Astrocyte of the hippocampus (primary cell): Measurements from ENCODE around the gene PRDM5.

ENCODE experiments used
- DNase-seq: peaks from one replicate; pipeline ENCODE4 v3.0.0; 2011; ENCODE audit warnings: low read depth, low spot score

The PRDM5 gene

GRCh38 chr4:120903419-120903818, 19.1 kb downstream of the PRDM5 start:
- DNase-seq = no peak

- no peak for DNase-seq
These were observed 19.6 kb downstream of the PRDM5 start for GRCh38 chr4:120902925-120903324.

GRCh38 chr4:120901731-120902130, 20.8 kb downstream of the PRDM5 start:
- DNase-seq = no peak

- DNase-seq = no peak
These were observed 24.4 kb downstream of the PRDM5 start for GRCh38 chr4:120897981-120898719.

DNA sequence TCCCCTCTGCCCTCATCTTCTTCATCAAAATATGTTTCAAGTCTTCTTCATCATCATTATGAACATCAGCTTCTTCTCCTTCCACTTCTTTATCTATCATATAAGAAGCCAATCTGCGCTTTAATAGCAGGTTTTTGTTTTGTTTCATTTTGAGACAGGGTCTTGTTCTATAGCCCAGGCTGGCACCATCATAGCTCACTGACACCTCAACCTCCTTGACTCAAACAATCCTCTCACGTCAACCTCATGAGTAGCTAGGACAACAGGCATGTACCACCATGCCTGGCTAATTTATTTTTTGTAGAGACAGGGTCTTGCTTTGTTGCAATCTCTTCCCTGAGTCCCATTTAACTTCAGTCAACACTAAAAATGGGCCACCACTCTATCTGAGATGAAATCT, 27.0 kb downstream of the PRDM5 start:
- DNase-seq = no peak

DNA sequence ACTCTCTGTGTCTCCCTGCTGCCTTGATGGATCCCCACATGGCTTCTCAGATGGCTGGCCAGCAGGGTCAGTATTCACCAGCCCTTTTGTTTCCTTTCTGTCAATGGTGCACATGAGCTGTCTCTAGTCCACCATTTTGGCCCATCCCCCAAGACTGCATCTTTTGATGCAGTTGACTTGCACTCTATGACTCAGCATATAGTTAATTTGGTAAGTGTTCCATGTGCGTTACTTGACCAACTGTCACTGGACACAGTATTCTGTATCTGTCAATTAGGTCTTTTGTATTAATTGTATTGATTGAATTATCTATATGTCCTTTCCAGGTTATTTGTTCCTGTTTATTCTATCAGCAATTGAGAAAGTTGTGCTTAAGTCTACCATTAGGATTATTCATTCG, 29.2 kb downstream of the PRDM5 start:
- DNase-seq = no peak

GRCh38 chr4:120886191-120886590, 36.3 kb downstream of the PRDM5 start:
- DNase-seq = no peak

GRCh38 chr4:120881846-120882245, 40.7 kb downstream of the PRDM5 start:
- DNase-seq = no peak

DNA sequence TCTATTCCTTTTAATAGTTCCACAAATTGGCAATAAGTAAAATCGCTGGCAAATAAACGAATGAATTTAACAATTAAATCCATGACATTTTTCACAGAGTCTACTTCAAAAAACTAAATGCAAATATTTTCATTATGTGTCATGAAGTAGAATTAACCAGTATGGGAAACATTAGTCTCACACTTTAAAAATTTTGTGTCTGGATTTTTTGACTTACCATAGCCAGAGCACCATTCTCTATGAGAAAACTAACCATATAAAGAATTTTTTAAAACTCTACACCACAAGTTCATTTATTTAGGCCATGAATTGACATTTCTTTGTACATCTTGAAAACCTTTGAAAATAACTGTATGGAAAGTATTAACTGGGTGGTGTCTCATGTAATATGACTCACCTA, 41.2 kb downstream of the PRDM5 start:
- DNase-seq = no peak

- DNase-seq = no peak
These were observed 45.5 kb downstream of the PRDM5 start for GRCh38 chr4:120877021-120877420.

DNA sequence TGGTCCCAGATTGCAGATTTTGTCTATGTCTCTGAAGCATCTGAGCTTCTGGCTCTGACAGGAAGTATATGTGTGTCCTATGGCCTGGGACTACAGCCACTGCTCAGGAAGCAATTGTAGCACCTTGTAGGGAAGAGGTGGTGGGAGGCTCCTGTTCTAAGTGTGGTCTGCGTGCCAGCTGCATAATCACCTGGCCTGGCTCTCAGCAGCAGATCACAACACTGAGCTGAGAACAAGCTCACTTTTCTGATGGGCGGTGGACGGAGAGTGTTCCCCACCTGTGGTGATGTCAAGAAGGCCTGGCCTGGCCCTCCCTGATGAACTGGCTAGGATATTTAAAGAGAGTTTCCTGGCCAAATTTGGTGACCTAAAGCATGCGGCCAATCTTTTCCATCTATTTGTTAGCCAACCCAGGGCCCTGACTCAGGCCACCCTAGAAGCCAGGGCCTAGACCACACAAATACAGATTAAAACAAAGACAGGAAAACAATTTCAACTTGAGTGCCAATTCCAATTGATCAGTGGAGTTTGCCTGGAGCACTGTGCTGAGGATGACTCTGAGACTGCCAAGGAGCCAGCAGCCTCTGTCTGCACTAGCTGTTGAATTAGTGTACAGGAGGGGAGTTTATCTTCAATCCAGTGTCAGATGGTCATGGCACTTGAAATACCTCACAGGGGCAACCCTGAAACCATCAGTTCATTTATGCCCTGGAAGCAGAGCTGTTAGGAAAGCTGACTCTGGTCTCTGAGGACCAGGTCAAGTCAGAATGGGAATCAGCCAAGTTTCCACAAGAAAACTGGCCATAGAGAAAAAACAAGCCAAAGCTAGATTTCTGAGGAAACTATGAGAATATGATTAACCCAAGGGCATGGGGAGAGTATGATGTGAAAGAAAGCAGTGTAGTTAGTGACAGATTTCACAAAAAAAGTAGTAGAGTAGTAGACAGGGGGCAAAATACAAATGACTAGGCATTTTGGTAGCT, 47.4 kb downstream of the PRDM5 start:
- DNase-seq = no peak

DNA sequence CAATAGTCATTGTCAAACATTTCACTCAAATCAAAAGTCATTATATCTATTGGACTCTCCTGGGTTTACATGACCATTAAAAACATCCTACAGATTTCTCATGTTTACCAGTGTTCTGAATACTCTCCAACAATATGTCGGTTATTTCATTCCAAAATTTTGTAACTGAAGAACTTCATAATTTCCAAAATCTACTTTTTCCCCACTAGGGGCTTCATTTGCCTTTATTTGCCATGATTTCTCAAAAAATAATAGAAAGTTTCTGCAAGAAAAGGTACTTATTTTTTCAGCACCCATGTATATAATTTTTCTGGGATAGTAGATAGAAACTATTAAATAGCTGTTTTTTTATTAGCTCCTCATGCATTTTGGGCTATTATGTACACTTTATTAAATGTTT, 49.0 kb downstream of the PRDM5 start:
- no peak for DNase-seq

DNA sequence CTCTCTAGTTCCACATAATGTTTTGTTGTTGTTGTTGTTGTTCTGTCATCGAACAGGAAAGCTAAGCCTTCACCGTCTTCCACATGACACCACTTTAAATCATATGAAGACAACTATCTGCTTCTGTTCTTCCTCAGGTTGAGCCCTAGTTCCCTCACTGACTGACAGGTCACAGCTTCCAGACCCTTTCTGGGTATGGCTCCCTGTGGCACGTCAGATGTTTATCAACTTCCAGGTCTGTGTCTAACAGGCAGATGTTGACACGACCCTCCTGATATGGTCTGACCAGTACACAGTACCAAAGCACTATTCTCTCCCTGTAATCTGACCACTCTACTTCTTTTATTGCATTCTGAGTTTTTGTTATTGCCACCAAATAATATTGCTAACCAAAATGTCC, 51.4 kb downstream of the PRDM5 start:
- DNase-seq = no peak

GRCh38 chr4:120870279-120870673, 52.2 kb downstream of the PRDM5 start:
- no peak for DNase-seq

DNA sequence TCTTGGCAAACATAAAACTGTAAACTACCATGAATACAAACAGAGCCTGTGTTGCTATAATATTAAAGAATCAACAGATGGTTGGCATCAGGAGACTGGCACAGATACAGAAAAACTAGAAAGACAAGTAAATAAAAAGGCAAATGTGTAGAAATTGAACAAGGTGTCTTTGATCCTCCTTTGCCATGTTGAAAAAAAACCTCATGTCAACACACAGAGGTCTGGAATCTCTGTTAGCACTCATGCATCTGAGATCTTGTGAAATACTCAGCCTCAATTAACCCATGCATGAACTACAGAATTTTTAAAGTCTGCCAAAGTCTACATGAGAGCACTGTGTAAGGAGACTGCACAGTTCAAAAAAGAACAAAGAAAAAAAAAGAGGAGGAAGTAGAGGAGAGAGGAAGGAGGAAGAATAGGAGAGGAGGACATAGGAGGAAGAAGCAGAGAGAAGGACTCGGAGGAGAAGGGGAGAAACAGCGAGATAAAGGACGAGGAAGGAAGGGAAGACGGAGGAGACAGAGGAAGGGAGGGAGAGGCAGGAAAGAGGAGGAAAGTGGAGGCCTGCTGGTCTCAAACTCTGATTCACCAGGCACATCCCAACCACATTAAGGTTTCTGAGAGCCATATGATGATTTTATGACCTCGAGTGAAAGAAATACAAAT, 52.8 kb downstream of the PRDM5 start:
- no peak for DNase-seq

DNA sequence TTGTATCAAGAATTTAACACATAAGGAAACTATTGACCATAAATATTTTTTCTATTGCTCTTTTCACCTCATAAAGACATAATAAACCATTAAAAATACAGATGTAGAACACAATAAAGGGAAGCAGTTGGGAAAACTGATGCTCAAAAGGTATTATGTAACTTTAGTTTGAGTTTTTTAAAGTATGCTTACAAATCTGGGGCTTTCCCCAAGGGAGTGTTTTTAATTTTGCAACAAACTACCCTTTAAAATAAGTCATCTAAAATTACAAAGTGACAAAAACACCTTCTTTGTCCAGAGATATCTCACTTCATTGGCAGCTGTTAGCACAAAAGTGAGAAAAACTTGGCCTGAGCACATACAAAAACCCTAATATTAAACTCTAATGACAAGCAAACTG, 55.0 kb downstream of the PRDM5 start:
- no peak for DNase-seq

- DNase-seq = peak; percentile 54
These were observed 56.5 kb downstream of the PRDM5 start for GRCh38 chr4:120865985-120866384.

DNA sequence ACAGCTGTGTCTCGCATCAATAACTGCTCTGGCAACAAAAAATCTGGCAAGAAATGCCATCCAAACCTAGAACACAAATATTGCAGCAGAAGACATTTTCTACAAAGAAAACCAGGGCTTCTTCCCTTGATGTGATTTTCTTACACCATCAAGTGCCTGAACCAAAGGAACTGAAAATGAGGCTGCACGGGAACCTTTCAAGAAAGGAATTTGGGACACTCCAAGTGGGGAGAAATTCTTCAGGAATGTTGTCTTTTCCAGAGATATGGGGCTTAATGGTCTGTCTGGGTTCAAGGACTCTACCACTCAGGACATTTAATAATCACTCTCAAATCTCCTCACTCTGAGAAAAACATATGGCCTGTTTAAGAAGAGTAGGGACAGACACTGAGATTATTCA, 57.6 kb downstream of the PRDM5 start:
- DNase-seq = peak; percentile 20

DNA sequence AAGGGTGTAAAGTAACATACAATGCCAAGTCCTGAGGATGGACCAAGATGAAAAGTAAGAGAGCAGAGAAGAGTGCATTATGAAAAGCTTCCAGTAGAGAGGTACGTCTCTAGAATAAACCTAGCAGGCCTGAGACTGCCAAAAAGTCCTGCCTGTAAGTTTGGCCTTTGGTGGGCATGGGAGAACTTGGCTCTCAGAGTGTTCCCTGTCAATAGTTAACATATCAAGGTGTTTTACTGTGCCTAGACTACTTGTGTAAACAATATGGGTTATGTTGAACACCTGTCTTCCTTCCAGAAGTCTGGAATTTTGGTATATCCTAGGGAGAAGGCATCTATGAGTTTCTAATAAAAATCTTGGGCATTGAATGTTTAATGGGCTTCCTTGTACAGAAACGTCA, 60.1 kb downstream of the PRDM5 start:
- DNase-seq = no peak

DNA sequence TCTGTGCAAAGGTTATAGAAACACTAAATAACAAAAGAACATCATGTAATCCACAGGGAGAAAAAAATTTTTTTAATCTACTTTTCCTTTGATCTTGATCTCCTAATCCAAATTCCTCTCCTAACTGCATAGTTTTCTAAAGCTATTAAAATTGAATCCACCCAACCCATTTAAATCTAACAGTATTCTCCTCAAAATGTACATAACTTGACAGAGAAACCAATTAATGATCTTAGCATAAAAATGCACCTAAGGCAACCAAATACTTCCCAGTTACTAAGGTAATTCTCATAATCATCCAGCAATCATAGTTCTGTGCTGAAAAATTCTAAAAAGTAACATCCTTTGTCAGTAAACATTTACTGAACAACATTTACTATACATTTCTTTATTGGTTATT, 60.7 kb downstream of the PRDM5 start:
- no peak for DNase-seq

- no peak for DNase-seq
These were observed 63.8 kb downstream of the PRDM5 start for GRCh38 chr4:120858776-120859175.

- no peak for DNase-seq
These were observed 65.2 kb downstream of the PRDM5 start for GRCh38 chr4:120857312-120857711.
